K562 (cell line): Measurements from ENCODE around the gene TMEM270. TPM values are rescaled to one million over a fixed set of nuclear protein-coding genes. Genes with fewer than 3 reads are reported as not detected.

ENCODE experiments used
- ARID1B ChIP-seq: fragments of 450-650 bp; IDR thresholded peaks from 2 replicates; pipeline ENCODE4 v1.6.1; 2016; ENCODE audit warnings: antibody characterized with exemption, mild to moderate bottlenecking, inconsistent platforms
- CBFA2T3 ChIP-seq: fragments of 450-650 bp; IDR thresholded peaks from 2 replicates; pipeline ENCODE4 v1.6.1; 2017
- E2F3 ChIP-seq: fragments of 250-450 bp; sonication (Bioruptor Pico); IDR thresholded peaks from 2 replicates; pipeline ENCODE4 v1.4.0; 2020; ENCODE audit warnings: mild to moderate bottlenecking
- FOXK2 ChIP-seq, 2 experiments: fragments of 450-650 bp; IDR thresholded peaks in 1 of 2; conservative IDR thresholded peaks in 1 of 2; 2 replicates each; pipeline ENCODE4 v1.6.1; 2016; ENCODE audit warnings: low read depth in 2 of 2, mild to moderate bottlenecking in 1 of 2
- GTF2E2 ChIP-seq: fragments of 200-800 bp; sonication (Bioruptor generic); IDR thresholded peaks from 2 replicates; pipeline ENCODE4 v1.6.1; 2016; ENCODE audit warnings: missing genetic modification characterization, missing compliant biosample characterization
- HDAC1 ChIP-seq, 2 experiments: fragments of 450-650 bp; IDR thresholded peaks; 2 replicates each; pipeline ENCODE4 v1.6.1; 2016 to 2017; ENCODE audit warnings: inconsistent platforms in 1 of 2, mild to moderate bottlenecking in 1 of 2, moderate library complexity in 1 of 2
- MXI1 ChIP-seq: IDR thresholded peaks from 2 replicates; pipeline ENCODE4 v1.6.1; 2011; ENCODE audit warnings: low read depth, mild to moderate bottlenecking, improper control_type of control experiment, low read length
- NFATC3 ChIP-seq: fragments of 450-650 bp; IDR thresholded peaks from 2 replicates; pipeline ENCODE4 v1.6.1; 2017; ENCODE audit warnings: mild to moderate bottlenecking
- NONO ChIP-seq, 2 experiments: fragments of 200-400 bp in 1 of 2; fragments of 450-650 bp in 1 of 2; formaldehyde crosslinking in 1 of 2; IDR thresholded peaks; 2 replicates each; pipeline ENCODE4 v1.6.1; 2017; ENCODE audit warnings: low read depth in 2 of 2, mild to moderate bottlenecking in 2 of 2, moderate library complexity in 2 of 2, low read length in 1 of 2
- RCOR1 ChIP-seq, 2 experiments: IDR thresholded peaks; 2 replicates each; pipeline ENCODE4 v1.6.1; 2012; ENCODE audit warnings: low read depth in 2 of 2, low read length in 2 of 2, borderline replicate concordance in 1 of 2, improper control_type of control experiment in 1 of 2
- SIN3A ChIP-seq, 2 experiments: fragments of 150-350 bp in 1 of 2; IDR thresholded peaks; 2 replicates each; pipeline ENCODE4 v1.6.1; 2011 to 2016; ENCODE audit warnings: borderline replicate concordance in 2 of 2, low read depth in 2 of 2, low read length in 2 of 2, mild to moderate bottlenecking in 2 of 2, moderate library complexity in 2 of 2; ENCODE audit not compliant: control insufficient read depth in 1 of 2
- SMARCA4 ChIP-seq: fragments of 450-650 bp; IDR thresholded peaks from 2 replicates; pipeline ENCODE4 v1.6.1; 2016
- SOX6 ChIP-seq: fragments of 450-650 bp; IDR thresholded peaks from 2 replicates; pipeline ENCODE4 v1.6.1; 2014; ENCODE audit warnings: mild to moderate bottlenecking
- TAF9B ChIP-seq: fragments of 450-650 bp; IDR thresholded peaks from 2 replicates; pipeline ENCODE4 v1.6.1; 2018; ENCODE audit warnings: mild to moderate bottlenecking; ENCODE audit not compliant: partially characterized antibody
- TCF3 ChIP-seq: sonication (generic); formaldehyde crosslinking; IDR thresholded peaks from 2 replicates; pipeline ENCODE4 v1.4.0; 2020; ENCODE audit warnings: mild to moderate bottlenecking, missing genetic modification reagents
- TCFL5 ChIP-seq: fragments of 250-450 bp; sonication (Bioruptor Pico); conservative IDR thresholded peaks from 2 replicates; pipeline ENCODE4 v1.6.1; 2021; ENCODE audit warnings: mild to moderate bottlenecking, moderate library complexity, matching md5 sums
- YY1 ChIP-seq, 3 experiments: IDR thresholded peaks; 2 replicates each; pipeline ENCODE4 v1.6.1; 2011; ENCODE audit warnings: low read length in 2 of 3, mild to moderate bottlenecking in 2 of 3, moderate library complexity in 2 of 3, borderline replicate concordance in 1 of 3, control low read depth in 1 of 3, low read depth in 1 of 3; ENCODE audit not compliant: insufficient read depth in 3 of 3, insufficient replicate concordance in 2 of 3, control insufficient read depth in 1 of 3, insufficient read length in 1 of 3; ENCODE audit errors: extremely low read depth in 1 of 3
- ZNF232 ChIP-seq: sonication (generic); formaldehyde crosslinking; IDR thresholded peaks from 2 replicates; pipeline ENCODE4 v1.8.0; 2022; ENCODE audit warnings: mild to moderate bottlenecking, missing genetic modification reagents
- ZSCAN29 ChIP-seq: fragments of 450-650 bp; IDR thresholded peaks from 2 replicates; pipeline ENCODE4 v1.6.1; 2017
- polyA plus RNA-seq, 8 experiments: library from polyadenylated mRNA; depleted of rRNA in 4 of 8; stranded (reverse) in 5 of 8; unstranded in 3 of 8; fragments of >200 nt; fragmentation: Nextera tagmentation in 2 of 8; fragmentation: Illumina TruSeq in 1 of 8; extraction: Ambion mirVana in 2 of 8; extraction: Trizol in 1 of 8; gene quantifications; 2 replicates each; pipeline versions ENCODE4 v1.2.1 to v1.2.3, GENCODE V29; 2011 to 2014; ENCODE audit warnings: inconsistent platforms in 1 of 8, missing spikeins in 1 of 8
- total RNA-seq, 7 experiments: library from RNA; depleted of rRNA in 6 of 7; stranded (reverse); fragments of >200 nt in 6 of 7; fragmentation: Illumina TruSeq in 2 of 7; extraction: Trizol in 2 of 7; gene quantifications; 2 replicates each; pipeline versions ENCODE4 v1.2.1 to v1.2.3, GENCODE V29; 2011 to 2021; ENCODE audit warnings: low replicate concordance in 1 of 7
- TF ChIP-seq, protein P1 (sequence below): fragments of 450-650 bp; IDR thresholded peaks from 2 replicates; pipeline ENCODE4 v1.6.1; 2017; ENCODE audit warnings: antibody characterized with exemption, mild to moderate bottlenecking

TMEM270 gene
- total and polyA plus RNA-seq, 9 of the 15 experiments (the other 6 are each of a cell fraction or from before 2014, with no cell fraction given) = not detected

DNA sequence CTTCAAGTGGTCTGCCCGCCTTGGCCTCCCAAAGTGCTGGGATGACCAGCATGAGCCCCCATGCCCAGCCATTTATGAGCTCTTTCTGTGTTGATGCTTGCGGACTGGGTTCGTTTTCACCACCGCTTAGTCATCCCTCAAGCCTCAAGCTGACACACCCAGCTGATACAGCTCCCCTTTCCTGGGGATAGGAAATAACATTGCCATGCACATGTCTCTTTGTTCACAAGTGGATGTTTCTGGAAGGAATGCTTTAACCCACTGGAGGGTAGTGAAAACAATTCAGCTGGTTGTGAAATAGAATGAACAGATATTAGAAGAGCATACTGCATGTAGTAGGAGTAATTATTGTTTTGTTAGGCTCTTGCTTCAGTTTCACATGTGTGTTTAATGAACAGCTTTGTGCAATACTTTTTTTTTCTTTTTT is 10.2 kb upstream of the TMEM270 start (continued):
- TF ChIP-seq, protein P1, sequence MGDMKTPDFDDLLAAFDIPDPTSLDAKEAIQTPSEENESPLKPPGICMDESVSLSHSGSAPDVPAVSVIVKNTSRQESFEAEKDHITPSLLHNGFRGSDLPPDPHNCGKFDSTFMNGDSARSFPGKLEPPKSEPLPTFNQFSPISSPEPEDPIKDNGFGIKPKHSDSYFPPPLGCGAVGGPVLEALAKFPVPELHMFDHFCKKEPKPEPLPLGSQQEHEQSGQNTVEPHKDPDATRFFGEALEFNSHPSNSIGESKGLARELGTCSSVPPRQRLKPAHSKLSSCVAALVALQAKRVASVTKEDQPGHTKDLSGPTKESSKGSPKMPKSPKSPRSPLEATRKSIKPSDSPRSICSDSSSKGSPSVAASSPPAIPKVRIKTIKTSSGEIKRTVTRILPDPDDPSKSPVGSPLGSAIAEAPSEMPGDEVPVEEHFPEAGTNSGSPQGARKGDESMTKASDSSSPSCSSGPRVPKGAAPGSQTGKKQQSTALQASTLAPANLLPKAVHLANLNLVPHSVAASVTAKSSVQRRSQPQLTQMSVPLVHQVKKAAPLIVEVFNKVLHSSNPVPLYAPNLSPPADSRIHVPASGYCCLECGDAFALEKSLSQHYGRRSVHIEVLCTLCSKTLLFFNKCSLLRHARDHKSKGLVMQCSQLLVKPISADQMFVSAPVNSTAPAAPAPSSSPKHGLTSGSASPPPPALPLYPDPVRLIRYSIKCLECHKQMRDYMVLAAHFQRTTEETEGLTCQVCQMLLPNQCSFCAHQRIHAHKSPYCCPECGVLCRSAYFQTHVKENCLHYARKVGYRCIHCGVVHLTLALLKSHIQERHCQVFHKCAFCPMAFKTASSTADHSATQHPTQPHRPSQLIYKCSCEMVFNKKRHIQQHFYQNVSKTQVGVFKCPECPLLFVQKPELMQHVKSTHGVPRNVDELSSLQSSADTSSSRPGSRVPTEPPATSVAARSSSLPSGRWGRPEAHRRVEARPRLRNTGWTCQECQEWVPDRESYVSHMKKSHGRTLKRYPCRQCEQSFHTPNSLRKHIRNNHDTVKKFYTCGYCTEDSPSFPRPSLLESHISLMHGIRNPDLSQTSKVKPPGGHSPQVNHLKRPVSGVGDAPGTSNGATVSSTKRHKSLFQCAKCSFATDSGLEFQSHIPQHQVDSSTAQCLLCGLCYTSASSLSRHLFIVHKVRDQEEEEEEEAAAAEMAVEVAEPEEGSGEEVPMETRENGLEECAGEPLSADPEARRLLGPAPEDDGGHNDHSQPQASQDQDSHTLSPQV = no peak; the same call in 1 of the 2 replicates
- TF ChIP-seq TAF9B = peak; percentile 67
- TF ChIP-seq TCF3 (CRISPR knock-in tag) = peak; percentile 39; the same call in 1 of the 2 replicates
- TF ChIP-seq NFATC3 = no peak
- TF ChIP-seq CBFA2T3 = 0 out of 2 replicates have a peak, but pooled peaks have one; percentile 9
- no peak for TF ChIP-seq GTF2E2 (tag)
- peak; percentile 61 for TF ChIP-seq SMARCA4
- peak; percentile 48 for TF ChIP-seq ARID1B
- 0 out of 2 replicates have a peak, but pooled peaks have one; percentile 54 for TF ChIP-seq MXI1
- no peak for TF ChIP-seq TCFL5 (CRISPR knock-in tag)
- TF ChIP-seq NONO (IDR thresholded peaks at IDR 0.05; ENCODE audit: low read depth in 2 of 2, low read length in 1 of 2) = no peak
- no peak for TF ChIP-seq ZSCAN29
- TF ChIP-seq SOX6 = peak; percentile 43; the same call in 1 of the 2 replicates
- TF ChIP-seq E2F3 (CRISPR knock-in tag) = no peak
- TF ChIP-seq HDAC1 (IDR thresholded peaks at IDR 0.05) = peak in 1 of 2 experiments; percentile 68; a peak in 2 of 4 replicates
- 0 out of 4 replicates have a peak, but pooled peaks of 1 of the 2 experiments have one; percentile 40 for TF ChIP-seq SIN3A (IDR thresholded peaks at IDR 0.05; ENCODE audit: borderline replicate concordance in 2 of 2, control insufficient read depth in 1 of 2, low read depth in 2 of 2, low read length in 2 of 2)
- peak in 1 of 3 experiments; percentile 49 for TF ChIP-seq YY1 (IDR thresholded peaks at IDR 0.05; ENCODE audit: borderline replicate concordance in 1 of 3, control insufficient read depth in 1 of 3, extremely low read depth in 1 of 3, insufficient read depth in 3 of 3, insufficient read length in 1 of 3, insufficient replicate concordance in 2 of 3, low read depth in 1 of 3, low read length in 2 of 3)
- peak in 1 of 2 experiments; percentile 77; a peak in 1 of 4 replicates for TF ChIP-seq RCOR1 (IDR thresholded peaks at IDR 0.05; ENCODE audit: borderline replicate concordance in 1 of 2, low read depth in 2 of 2, low read length in 2 of 2)
- peak; percentile 53 to 81; a peak in 3 of 4 replicates for TF ChIP-seq FOXK2 (conservative IDR thresholded peaks at IDR 0.05 in 1 of 2, IDR thresholded peaks at IDR 0.05 in 1 of 2; ENCODE audit: low read depth in 2 of 2)
- no peak for TF ChIP-seq ZNF232 (CRISPR knock-in tag)
